T-helper 1 cell treated with Interleukin-12 subunit alpha and Interleukin-12 subunit beta and Interleukin-4 antibody, amounts not matched to agents 30 μg/mL and 1 μg/mL, for 36 hours (primary cell): ENCODE measurements around the gene USP2.
"Not testable (repeated sequence)": the region's sequence is repeated elsewhere in the genome, so short reads cannot be mapped to it uniquely, and the experiment has no call there.

Source experiments
- H3K27ac Mint-ChIP-seq: one replicate; pipeline ENCODE4 v1.8.0; 2021; ENCODE audit warnings: mild to moderate bottlenecking, mixed read lengths
- H3K27me3 Mint-ChIP-seq: one replicate; pipeline ENCODE4 v1.8.0; 2021; ENCODE audit warnings: low read depth, mixed read lengths
- H3K36me3 Mint-ChIP-seq: one replicate; pipeline ENCODE4 v1.8.0; 2021; ENCODE audit warnings: low read depth, mixed read lengths
- H3K4me1 Mint-ChIP-seq: one replicate; pipeline ENCODE4 v1.8.0; 2021; ENCODE audit warnings: low read depth, mixed read lengths
- H3K4me3 Mint-ChIP-seq: one replicate; pipeline ENCODE4 v1.8.0; 2021; ENCODE audit warnings: mild to moderate bottlenecking, moderate library complexity, mixed read lengths
- H3K9me3 Mint-ChIP-seq: one replicate; pipeline ENCODE4 v1.8.0; 2021; ENCODE audit warnings: mixed read lengths

Gene USP2

DNA sequence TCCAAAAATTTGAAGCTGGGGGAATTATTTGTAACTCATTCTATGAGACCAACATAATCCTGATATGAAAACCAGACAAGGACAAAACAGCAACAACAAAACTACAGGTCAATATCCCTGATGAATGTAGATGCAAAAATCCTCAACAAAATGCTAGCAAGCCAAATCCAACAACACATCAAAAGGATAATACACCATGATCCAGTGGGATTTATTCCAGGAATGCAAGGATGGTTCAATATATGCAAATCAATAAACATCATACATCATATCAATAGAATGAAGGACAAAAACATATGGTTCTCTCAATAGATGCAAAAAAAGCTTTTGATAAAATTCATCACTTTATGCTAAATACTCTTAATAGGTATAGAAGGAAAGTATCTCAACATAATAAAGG is 19.4 kb upstream of the USP2 start:
- Mint-ChIP-seq H3K4me1 (no peaks in the 10 kb centered on the region), H3K36me3 (peaks cover 2% of the 10 kb centered on the region), H3K27me3 (peaks cover 24% of the 10 kb centered on the region), H3K27ac (no peak overlapping the region), H3K4me3 (no peak overlapping the region), H3K9me3 (peaks cover 29% of the 10 kb centered on the region)

DNA sequence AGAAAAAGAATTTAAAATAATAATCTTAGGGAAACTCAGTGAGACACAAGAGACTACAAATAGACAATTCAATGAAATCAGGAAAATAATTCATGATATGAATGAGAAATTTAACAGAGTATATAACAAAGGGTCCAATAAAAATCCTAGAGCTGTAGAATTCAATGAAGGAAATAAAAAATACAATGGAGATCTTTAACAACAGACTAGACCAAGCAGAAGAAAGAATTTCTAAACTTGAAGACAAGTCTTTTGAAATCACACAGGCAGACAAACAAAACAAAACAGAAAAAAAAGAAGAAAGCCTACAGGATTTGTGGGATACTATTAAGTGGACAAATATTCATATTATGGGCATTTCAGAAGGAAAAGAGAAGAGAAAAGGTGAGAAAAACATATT is 16.2 kb upstream of the USP2 start:
- Mint-ChIP-seq H3K9me3 (peaks cover 29% of the 10 kb centered on the region), H3K27me3 (peaks cover 37% of the 10 kb centered on the region), H3K27ac (no peak overlapping the region), H3K4me3 (no peak overlapping the region), H3K36me3 (peaks cover 2% of the 10 kb centered on the region), H3K4me1 (no peaks in the 10 kb centered on the region)

GRCh38 chr11:119396835-119397234 is 15.3 kb upstream of the USP2 start:
- H3K4me1 Mint-ChIP-seq: no peaks in the 10 kb centered on the region
- H3K9me3 Mint-ChIP-seq: peaks cover 28% of the 10 kb centered on the region
- no peak overlapping the region for H3K4me3 Mint-ChIP-seq
- H3K27me3 Mint-ChIP-seq: peaks cover 33% of the 10 kb centered on the region
- no peak overlapping the region for H3K27ac Mint-ChIP-seq
- H3K36me3 Mint-ChIP-seq: peaks cover 2% of the 10 kb centered on the region

DNA sequence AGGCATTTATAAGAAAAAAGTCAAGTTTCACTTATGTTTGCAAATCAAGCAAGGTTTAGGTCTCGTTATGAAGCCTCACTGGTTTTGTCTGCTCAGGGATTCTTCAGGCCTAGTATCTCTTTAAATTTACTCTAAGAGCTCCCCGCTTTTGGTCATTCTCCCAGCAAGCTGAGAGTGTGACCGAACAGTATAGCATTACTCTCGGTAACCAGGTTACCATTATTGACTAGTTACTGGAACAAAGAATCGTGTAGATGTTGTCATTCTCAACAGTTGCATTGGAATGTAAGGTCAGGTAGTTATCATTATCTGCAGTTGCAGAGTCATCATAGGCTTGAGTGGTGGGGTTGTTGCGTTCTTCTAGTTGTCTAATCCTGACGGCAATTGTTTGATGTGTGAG is 9.8 kb upstream of the USP2 start:
- Mint-ChIP-seq H3K36me3 (no peaks in the 10 kb centered on the region), H3K9me3 (no peaks in the 10 kb centered on the region), H3K27ac (no peak overlapping the region), H3K4me1 (no peaks in the 10 kb centered on the region), H3K27me3 (peaks cover 24% of the 10 kb centered on the region), H3K4me3 (no peak overlapping the region)

DNA sequence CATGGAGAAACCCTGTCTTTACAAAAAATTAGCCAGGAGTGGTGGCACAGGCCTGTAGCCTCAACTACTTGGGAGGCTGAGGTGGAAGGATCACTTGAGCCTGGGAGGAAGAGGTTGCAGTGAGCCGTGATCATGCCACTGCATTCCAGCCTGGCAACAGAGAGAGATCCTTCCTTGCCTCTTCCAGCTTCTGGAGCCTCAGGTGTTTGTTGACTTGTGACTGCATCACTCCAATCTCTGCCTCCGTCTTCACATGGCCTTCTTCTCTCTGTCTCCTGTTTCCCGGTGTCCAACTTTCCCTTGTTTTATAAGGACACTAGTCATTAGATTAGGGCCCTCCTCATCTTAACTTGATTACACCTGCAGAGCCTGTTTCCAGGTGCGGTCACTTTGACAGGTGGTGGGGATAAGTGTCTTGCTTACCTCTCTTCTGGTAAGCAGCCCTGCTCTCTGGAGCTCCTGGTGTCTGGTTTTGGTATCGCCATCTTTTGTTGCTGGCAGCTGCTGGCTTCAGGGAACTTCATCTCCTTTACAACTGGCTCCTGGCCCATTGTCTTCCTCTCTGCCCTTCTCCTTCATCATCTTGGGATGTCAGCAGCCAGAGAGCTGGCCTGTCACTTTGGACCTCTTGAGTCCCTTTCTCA is 8.2 kb upstream of the USP2 start:
- no peaks in the 10 kb centered on the region for H3K36me3 Mint-ChIP-seq
- no peak overlapping the region for H3K27ac Mint-ChIP-seq
- peaks cover 17% of the 10 kb centered on the region for H3K27me3 Mint-ChIP-seq
- no peak overlapping the region for H3K4me3 Mint-ChIP-seq
- H3K4me1 Mint-ChIP-seq: no peaks in the 10 kb centered on the region
- H3K9me3 Mint-ChIP-seq: no peaks in the 10 kb centered on the region

GRCh38 chr11:119388103-119388502 is 6.6 kb upstream of the USP2 start:
- Mint-ChIP-seq H3K27me3 (peaks cover 12% of the 10 kb centered on the region), H3K36me3 (no peaks in the 10 kb centered on the region), H3K9me3 (no peaks in the 10 kb centered on the region), H3K4me3 (no peak overlapping the region), H3K4me1 (no peaks in the 10 kb centered on the region), H3K27ac (no peak overlapping the region)

- H3K36me3 Mint-ChIP-seq: no peaks in the 10 kb centered on the region
- H3K27ac Mint-ChIP-seq: no peak overlapping the region
- no peaks in the 10 kb centered on the region for H3K9me3 Mint-ChIP-seq
- H3K4me3 Mint-ChIP-seq: no peak overlapping the region
- H3K4me1 Mint-ChIP-seq: no peaks in the 10 kb centered on the region
- H3K27me3 Mint-ChIP-seq: peaks cover 8% of the 10 kb centered on the region
Measured at GRCh38 chr11:119384332-119384731, 2.8 kb upstream of the USP2 start.

- H3K36me3 Mint-ChIP-seq, H3K4me1 Mint-ChIP-seq, H3K4me3 Mint-ChIP-seq, H3K27me3 Mint-ChIP-seq, H3K27ac Mint-ChIP-seq, H3K9me3 Mint-ChIP-seq: not testable (repeated sequence)
Measured at GRCh38 chr11:119382513-119382912, 1.0 kb upstream of the USP2 start.

DNA sequence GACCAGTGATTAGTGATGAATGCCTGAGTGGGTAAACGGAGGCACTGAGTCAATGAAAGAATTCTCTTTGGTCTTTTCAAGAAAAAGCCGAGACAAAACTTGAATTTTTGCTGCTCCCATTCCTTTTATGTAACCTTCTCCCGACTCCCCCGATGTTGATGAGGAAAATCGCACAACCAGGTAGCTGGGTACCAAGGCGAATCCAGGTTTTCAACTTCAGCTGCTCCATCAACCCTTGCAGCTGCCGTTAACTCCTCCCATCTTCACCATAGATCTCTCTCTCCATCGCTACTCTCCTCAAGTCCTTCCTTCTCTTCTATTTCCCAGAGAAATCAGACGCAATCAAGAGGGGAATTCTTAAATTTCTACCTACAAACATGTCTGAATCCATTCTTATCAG is 611 bp upstream of the USP2 start:
- no peak overlapping the region for H3K27ac Mint-ChIP-seq
- no peaks in the 10 kb centered on the region for H3K36me3 Mint-ChIP-seq
- no peaks in the 10 kb centered on the region for H3K9me3 Mint-ChIP-seq
- H3K4me1 Mint-ChIP-seq: no peaks in the 10 kb centered on the region
- no peak overlapping the region for H3K4me3 Mint-ChIP-seq
- H3K27me3 Mint-ChIP-seq: peaks cover 8% of the 10 kb centered on the region

DNA sequence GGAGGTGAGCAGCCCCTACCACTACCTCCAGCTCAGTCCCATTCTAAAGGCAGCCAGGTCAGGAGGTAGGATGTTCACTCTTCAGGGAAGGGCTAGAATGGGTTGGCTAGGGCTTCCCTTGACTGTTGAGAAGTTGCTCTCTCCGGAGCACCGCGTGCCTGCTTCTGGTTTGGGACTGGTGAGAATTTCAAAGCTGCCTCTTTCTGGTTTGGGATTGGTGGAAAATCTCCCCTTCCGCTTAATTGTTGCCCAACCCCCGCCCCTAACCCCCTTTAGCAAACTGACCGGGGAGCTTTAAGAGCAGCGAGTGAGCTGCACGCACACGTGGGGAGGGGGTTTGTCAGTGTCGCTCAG is 686 bp downstream of the USP2 start:
- H3K27ac Mint-ChIP-seq: no peak overlapping the region
- H3K4me3 Mint-ChIP-seq: no peak overlapping the region
- no peaks in the 10 kb centered on the region for H3K36me3 Mint-ChIP-seq
- peaks cover 8% of the 10 kb centered on the region for H3K27me3 Mint-ChIP-seq
- no peaks in the 10 kb centered on the region for H3K9me3 Mint-ChIP-seq
- no peaks in the 10 kb centered on the region for H3K4me1 Mint-ChIP-seq

GRCh38 chr11:119380160-119380826 is 1.2 kb downstream of the USP2 start:
- no peaks in the 10 kb centered on the region for H3K36me3 Mint-ChIP-seq
- no peaks in the 10 kb centered on the region for H3K4me1 Mint-ChIP-seq
- H3K27me3 Mint-ChIP-seq: peaks cover 8% of the 10 kb centered on the region
- no peaks in the 10 kb centered on the region for H3K9me3 Mint-ChIP-seq
- no peak overlapping the region for H3K4me3 Mint-ChIP-seq
- no peak overlapping the region for H3K27ac Mint-ChIP-seq

GRCh38 chr11:119378851-119379465 is 2.5 kb downstream of the USP2 start:
- Mint-ChIP-seq H3K36me3 (no peaks in the 10 kb centered on the region), H3K4me3 (no peak overlapping the region), H3K9me3 (no peaks in the 10 kb centered on the region), H3K27ac (no peak overlapping the region), H3K4me1 (no peaks in the 10 kb centered on the region), H3K27me3 (peaks cover 8% of the 10 kb centered on the region)

DNA sequence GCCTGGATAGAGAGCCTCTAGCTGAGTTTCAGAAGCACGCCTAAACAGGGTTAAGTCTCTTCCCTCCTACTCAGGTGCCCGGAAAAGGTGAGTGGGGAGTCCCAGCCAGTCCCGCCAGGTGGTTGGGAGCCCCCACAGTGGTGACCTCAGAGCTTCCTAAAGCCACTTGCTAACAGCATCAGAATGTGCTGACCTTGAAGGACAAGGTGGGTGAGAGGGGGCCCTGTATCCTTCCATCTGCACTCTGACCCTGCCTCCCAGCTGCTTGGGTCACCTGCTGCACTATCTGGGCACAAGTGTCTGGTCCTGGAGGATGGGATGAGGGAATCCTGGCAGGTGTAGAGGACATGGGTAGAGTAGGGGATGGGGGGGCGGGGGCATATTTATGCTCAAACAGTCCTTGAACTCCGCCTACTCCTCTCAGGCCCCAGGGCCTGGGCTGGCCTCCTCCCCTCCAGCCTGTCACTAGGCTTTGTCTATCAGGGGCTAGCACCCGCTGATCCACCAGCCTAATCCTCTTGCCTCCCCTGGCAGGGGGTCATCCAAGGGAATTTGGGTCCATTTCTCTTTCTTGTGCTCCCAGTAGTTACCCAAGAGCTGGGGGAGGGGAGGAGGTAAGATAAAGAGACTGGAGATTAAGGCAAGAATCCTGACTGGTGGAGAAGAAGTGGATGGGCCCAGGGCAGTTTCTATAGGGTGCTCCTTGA is 3.4 kb downstream of the USP2 start:
- Mint-ChIP-seq H3K36me3 (no peaks in the 10 kb centered on the region), H3K9me3 (no peaks in the 10 kb centered on the region), H3K4me1 (peaks cover 3% of the 10 kb centered on the region), H3K27me3 (peaks cover 8% of the 10 kb centered on the region), H3K27ac (no peak overlapping the region), H3K4me3 (no peak overlapping the region)

DNA sequence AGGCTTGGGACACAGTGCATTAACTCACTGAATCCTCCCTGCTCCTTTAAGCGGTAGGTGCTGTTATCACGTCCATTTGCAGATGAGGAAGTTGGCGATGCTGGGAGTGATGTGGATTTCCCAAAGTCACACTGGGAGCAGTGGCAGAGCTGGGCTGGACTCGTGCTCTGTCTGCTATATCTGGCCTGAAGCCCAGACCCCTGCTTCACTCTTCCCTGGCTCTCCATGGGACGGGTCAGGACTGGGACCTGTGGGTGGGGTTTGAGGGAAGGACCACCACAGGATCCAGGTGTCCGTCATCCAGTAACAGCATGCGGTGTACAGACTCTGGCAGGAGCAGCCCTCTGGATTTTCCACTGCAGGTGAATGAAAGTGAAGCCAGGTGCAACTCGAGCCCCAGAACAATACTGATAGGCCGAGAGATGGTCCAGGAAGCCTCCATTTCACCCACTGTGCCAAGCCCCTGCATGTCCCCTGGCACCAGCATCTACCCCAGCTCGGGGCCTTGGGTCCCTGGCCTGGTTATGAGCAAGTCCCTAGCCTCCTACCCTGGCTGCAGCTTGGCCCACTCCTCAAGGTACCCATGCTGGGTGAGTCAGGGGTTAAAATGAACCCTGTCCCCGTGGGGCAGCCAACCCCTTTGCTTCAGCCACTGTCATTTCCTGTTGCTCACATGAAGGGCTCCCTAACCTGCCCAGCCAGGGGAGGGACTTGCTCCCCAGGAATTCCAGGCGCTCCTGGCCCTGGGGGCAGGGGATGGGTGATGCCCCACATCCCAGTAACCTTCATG is 4.2 kb downstream of the USP2 start:
- no peaks in the 10 kb centered on the region for H3K9me3 Mint-ChIP-seq
- H3K27ac Mint-ChIP-seq: no peak overlapping the region
- no peaks in the 10 kb centered on the region for H3K36me3 Mint-ChIP-seq
- H3K27me3 Mint-ChIP-seq: peaks cover 8% of the 10 kb centered on the region
- peaks cover 3% of the 10 kb centered on the region for H3K4me1 Mint-ChIP-seq
- no peak overlapping the region for H3K4me3 Mint-ChIP-seq
